GM19463 (cell line): ENCODE results near the gene RALGAPA1.

Experiments
- ATAC-seq: cut with Tn5 transposase; IDR thresholded peaks from one replicate; pipeline ENCODE4 v1.9.1; 2021; ENCODE audit warnings: mild to moderate bottlenecking, moderate library complexity; ENCODE audit not compliant: unreplicated experiment

The RALGAPA1 gene

GRCh38 chr14:35503646-35504045 lies 305.4 kb downstream of the RALGAPA1 start:
- no peak for ATAC-seq

GRCh38 chr14:35499180-35499579 lies 309.9 kb downstream of the RALGAPA1 start:
- no peak for ATAC-seq

DNA sequence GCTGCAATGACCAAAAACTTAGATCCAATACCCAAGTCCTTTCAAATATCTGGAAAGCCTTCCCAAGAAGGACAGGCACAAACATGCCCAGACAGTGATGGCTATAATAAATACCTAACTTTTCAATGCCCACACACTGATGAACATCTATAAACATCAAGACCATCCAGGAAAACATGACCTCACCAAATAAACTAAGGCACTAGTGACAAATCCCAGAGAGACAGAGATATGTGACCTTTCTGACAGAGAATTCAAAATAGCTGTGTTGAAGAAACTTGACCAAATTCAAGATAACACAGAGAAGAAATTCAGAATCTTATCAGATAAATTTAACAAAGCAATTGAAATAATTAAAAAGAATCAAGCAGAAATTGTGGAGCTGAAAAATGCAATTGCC lies 313.8 kb downstream of the RALGAPA1 start:
- ATAC-seq: no peak

DNA sequence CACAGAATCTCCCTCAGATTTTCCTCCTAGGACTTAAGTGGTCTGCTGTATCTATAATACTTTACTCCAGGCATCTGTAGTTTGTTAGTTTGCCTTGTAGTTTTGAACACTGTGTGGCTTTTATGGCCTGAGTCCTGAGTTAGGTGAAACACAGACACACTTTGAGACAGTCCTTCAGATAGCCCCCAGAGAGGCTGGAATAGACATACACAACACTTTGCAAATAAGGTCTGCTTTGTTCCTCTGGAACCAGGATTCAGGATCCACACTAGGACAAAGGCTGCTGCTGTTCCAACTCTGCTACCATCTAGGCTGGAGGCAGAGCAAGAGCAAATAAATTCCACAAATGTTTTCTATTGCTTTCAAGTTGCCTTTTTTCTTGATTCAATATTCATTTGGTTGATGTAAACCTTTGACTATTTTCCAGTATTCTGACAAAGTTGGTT lies 316.5 kb downstream of the RALGAPA1 start:
- ATAC-seq: no peak
